Measurements from ENCODE around the gene SPNS3.

The SPNS3 gene

DNA sequence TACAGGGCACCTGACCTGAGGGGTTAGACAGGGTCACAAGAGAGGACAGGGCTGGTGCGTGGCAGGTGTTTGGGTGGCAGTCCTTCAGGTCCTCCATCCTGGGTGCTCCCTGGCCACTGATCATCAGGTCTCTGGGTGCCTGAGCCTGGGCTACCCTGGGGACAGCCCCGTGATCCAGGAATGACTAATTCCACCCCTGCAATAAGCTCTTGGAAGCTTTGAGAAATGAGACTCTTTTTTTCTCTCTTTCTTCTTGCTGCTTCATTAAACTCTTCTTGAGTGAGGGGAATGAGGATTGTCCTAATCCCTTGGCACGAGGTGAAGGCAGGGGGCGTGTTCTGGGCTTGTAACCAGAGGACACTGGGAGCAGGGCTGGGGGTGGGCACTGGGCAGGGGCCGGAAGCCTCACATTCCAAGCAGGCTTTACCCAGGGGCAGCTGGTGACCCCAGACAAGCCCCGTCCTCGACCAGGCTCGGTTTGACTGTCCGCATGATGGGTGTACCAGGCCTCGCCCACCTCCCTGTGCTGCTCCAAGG, 43.6 kb downstream of the SPNS3 start:
- H3K4me3 ChIP-seq (ENCODE audit: low read length), result no peak overlapping the region
- H3K36me3 ChIP-seq (ENCODE audit: control insufficient read depth, insufficient read depth, low read length), result no peaks in the 10 kb centered on the region
- H3K27ac ChIP-seq (ENCODE audit: low read depth, low read length), result no peak overlapping the region
- no peaks in the 10 kb centered on the region for H3K4me1 ChIP-seq (ENCODE audit: control insufficient read depth, insufficient read depth, low read length)
- no peaks in the 10 kb centered on the region for H3K27me3 ChIP-seq (ENCODE audit: control insufficient read depth, insufficient read depth, low read length)
- H3K9ac ChIP-seq (ENCODE audit: low read length), result no peak overlapping the region

- no peaks in the 10 kb centered on the region for H3K27me3 ChIP-seq (ENCODE audit: control insufficient read depth, insufficient read depth, low read length)
- no peaks in the 10 kb centered on the region for H3K4me1 ChIP-seq (ENCODE audit: control insufficient read depth, insufficient read depth, low read length)
- H3K4me3 ChIP-seq (ENCODE audit: low read length), result no peak overlapping the region
- H3K9ac ChIP-seq (ENCODE audit: low read length), result no peak overlapping the region
- no peaks in the 10 kb centered on the region for H3K36me3 ChIP-seq (ENCODE audit: control insufficient read depth, insufficient read depth, low read length)
- no peak overlapping the region for H3K27ac ChIP-seq (ENCODE audit: low read depth, low read length)
These were observed 44.6 kb downstream of the SPNS3 start for GRCh38 chr17:4478318-4478830.

DNA sequence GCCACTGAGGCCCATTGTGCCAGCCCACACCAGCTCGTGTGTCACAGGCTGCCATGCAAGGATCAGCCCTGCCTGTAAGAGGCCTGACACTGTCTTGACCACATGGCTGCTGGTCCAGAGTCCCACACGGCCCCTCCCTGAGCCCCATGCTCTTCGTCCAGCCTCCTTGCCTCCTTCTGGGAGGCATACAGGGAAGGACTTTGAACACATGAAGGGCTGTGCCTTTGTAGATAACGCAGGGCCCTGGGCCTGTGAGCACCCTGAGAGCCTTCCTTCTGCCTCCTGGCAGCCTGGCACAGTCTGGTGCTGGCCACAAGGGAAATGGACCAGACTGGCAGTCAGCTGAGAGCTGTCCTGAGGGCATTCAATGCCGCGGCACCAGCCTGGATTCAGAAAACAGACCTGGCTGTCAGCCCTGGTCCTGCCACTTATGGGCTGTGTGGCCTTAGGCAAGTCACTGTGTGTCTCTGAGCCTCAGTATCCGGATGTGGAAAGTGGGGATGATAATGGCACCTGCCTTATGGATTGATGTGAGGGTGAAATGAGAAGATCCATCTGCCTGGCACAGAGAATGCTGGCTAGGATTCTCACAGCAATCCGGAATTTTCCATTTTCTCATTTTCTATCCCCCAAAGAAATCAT, 45.7 kb downstream of the SPNS3 start:
- no peak overlapping the region for H3K27ac ChIP-seq (ENCODE audit: low read depth, low read length)
- no peaks in the 10 kb centered on the region for H3K4me1 ChIP-seq (ENCODE audit: control insufficient read depth, insufficient read depth, low read length)

DNA sequence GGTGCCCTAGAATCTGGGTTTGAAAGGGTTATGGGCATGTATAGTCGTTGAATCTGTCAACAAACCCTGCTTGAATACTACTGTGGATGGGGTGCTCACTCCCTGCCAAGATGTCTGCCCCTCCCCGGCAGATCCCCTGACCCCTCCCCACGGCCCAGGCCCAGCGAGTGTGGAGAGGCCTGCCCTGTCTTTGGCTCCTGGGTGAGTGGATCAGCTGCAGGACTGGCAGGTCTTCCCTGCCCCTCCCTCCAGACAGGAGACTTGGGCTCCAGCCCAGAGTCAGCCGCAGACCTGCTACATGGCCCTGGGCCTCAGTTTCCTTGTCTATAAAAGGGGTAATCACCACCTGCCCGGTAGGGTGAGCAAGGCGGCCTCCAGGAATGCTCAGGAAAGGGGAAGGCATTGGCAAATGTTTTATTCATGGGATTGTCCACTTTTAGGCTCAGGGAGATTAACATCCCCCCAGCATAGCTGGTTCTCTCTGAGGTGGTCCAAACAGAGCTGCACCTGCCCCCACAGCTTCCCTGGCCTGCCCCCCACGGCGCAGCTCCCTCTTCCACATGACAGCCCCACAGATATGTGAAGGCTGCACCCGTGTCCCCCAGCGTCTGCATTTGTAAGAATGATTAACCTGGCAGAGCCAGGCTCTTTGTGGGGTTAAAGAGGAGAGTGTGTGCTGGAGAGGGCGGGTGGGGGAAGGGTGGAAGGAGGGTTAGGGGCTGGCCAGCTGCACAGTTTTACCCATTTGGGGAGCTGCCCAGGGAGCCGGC, 46.4 kb downstream of the SPNS3 start:
- Histone ChIP-seq H3K36me3 (ENCODE audit: control insufficient read depth, insufficient read depth, low read length) (no peaks in the 10 kb centered on the region), H3K9ac (ENCODE audit: low read length) (no peak overlapping the region), H3K4me3 (ENCODE audit: low read length) (no peak overlapping the region), H3K27ac (ENCODE audit: low read depth, low read length) (no peak overlapping the region), H3K4me1 (ENCODE audit: control insufficient read depth, insufficient read depth, low read length) (no peaks in the 10 kb centered on the region), H3K27me3 (ENCODE audit: control insufficient read depth, insufficient read depth, low read length) (no peaks in the 10 kb centered on the region)

More for the DNA sequence above, 45.7 kb downstream of the SPNS3 start:
- Histone ChIP-seq H3K36me3 (ENCODE audit: control insufficient read depth, insufficient read depth, low read length) (no peaks in the 10 kb centered on the region), H3K27me3 (ENCODE audit: control insufficient read depth, insufficient read depth, low read length) (no peaks in the 10 kb centered on the region), H3K9ac (ENCODE audit: low read length) (no peak overlapping the region), H3K4me3 (ENCODE audit: low read length) (no peak overlapping the region)

DNA sequence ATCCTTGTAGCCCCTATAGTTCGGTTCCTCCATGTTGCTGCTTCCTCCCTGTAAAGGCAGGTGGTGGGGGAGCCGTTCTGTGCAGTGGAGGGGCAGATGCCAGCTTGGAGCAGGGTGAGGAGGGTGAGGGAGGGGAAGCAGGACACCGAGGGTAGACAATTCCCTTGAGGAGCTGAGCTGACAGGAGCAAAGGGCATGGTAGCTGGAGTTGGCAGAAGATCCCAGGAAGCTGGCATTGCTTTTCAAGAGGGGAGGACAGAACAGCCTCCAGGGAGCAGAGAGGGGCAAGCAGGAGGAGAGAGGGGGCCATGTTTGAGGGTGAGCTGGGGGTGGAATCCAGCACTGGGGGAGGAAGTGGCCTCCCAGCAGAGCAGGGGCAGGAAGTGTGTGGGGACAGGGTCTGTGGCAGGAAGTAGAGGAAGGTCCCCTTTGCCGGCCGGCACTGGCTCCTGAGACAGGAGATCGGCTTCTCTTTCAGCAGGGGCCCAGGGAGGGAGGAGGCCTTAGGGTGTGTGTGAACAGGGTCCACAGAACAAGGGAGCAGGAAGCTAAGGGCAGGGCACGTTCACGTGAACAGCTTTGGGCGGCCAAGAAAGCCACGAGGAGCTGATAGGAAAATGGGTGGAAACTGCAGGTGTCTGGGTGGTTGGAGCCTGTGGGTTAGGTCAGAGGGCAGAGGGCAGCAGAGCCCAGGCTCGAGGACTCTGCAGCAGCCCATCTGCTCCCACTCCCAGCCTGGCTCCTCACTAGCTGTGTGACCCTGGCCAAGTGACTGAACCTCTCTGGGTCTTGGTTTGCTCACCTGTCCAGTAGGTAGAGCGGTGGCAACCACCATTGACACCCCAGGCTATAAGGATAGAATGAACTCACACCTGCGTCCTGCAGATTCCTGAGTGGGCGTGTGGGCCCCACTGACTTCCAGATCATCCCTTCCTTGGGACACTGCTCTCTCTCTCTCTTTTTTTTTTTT, 47.5 kb downstream of the SPNS3 start:
- H3K27me3 ChIP-seq (ENCODE audit: control insufficient read depth, insufficient read depth, low read length), result no peaks in the 10 kb centered on the region
- H3K36me3 ChIP-seq (ENCODE audit: control insufficient read depth, insufficient read depth, low read length), result no peaks in the 10 kb centered on the region
- no peaks in the 10 kb centered on the region for H3K4me1 ChIP-seq (ENCODE audit: control insufficient read depth, insufficient read depth, low read length)
- no peak overlapping the region for H3K27ac ChIP-seq (ENCODE audit: low read depth, low read length)
- no peak overlapping the region for H3K9ac ChIP-seq (ENCODE audit: low read length)
- H3K4me3 ChIP-seq (ENCODE audit: low read length), result peak overlapping the region; percentile 33

GRCh38 chr17:4482338-4483011, 48.7 kb downstream of the SPNS3 start:
- no peak overlapping the region for H3K27ac ChIP-seq (ENCODE audit: low read depth, low read length)
- H3K4me3 ChIP-seq (ENCODE audit: low read length), result no peak overlapping the region

GRCh38 chr17:4483012-4483840, 49.5 kb downstream of the SPNS3 start:
- H3K27ac ChIP-seq (ENCODE audit: low read depth, low read length), result no peak overlapping the region

More at GRCh38 chr17:4482338-4483011, 48.7 kb downstream of the SPNS3 start:
- no peaks in the 10 kb centered on the region for H3K27me3 ChIP-seq (ENCODE audit: control insufficient read depth, insufficient read depth, low read length)
- no peak overlapping the region for H3K9ac ChIP-seq (ENCODE audit: low read length)
- no peaks in the 10 kb centered on the region for H3K4me1 ChIP-seq (ENCODE audit: control insufficient read depth, insufficient read depth, low read length)
- H3K36me3 ChIP-seq (ENCODE audit: control insufficient read depth, insufficient read depth, low read length), result no peaks in the 10 kb centered on the region

GRCh38 chr17:4485676-4486646, 52.2 kb downstream of the SPNS3 start:
- Histone ChIP-seq H3K4me1 (ENCODE audit: control insufficient read depth, insufficient read depth, low read length) (no peaks in the 10 kb centered on the region), H3K4me3 (ENCODE audit: low read length) (peak overlapping the region; percentile 2), H3K27me3 (ENCODE audit: control insufficient read depth, insufficient read depth, low read length) (no peaks in the 10 kb centered on the region), H3K36me3 (ENCODE audit: control insufficient read depth, insufficient read depth, low read length) (no peaks in the 10 kb centered on the region), H3K27ac (ENCODE audit: low read depth, low read length) (no peak overlapping the region), H3K9ac (ENCODE audit: low read length) (no peak overlapping the region)

More at GRCh38 chr17:4483012-4483840, 49.5 kb downstream of the SPNS3 start:
- Histone ChIP-seq H3K4me3 (ENCODE audit: low read length) (no peak overlapping the region), H3K4me1 (ENCODE audit: control insufficient read depth, insufficient read depth, low read length) (no peaks in the 10 kb centered on the region), H3K9ac (ENCODE audit: low read length) (no peak overlapping the region), H3K27me3 (ENCODE audit: control insufficient read depth, insufficient read depth, low read length) (no peaks in the 10 kb centered on the region), H3K36me3 (ENCODE audit: control insufficient read depth, insufficient read depth, low read length) (no peaks in the 10 kb centered on the region)

GRCh38 chr17:4487296-4487695, 53.6 kb downstream of the SPNS3 start:
- H3K4me3 ChIP-seq (ENCODE audit: low read length), result no peak overlapping the region
- H3K9ac ChIP-seq (ENCODE audit: low read length), result no peak overlapping the region
- H3K4me1 ChIP-seq (ENCODE audit: control insufficient read depth, insufficient read depth, low read length), result no peaks in the 10 kb centered on the region
- H3K27me3 ChIP-seq (ENCODE audit: control insufficient read depth, insufficient read depth, low read length), result no peaks in the 10 kb centered on the region
- H3K27ac ChIP-seq (ENCODE audit: low read depth, low read length), result no peak overlapping the region
- no peaks in the 10 kb centered on the region for H3K36me3 ChIP-seq (ENCODE audit: control insufficient read depth, insufficient read depth, low read length)
